HG03575 (cell line): Measurements from ENCODE around the gene PHACTR2.

Experiments
- ATAC-seq: cut with Tn5 transposase; IDR thresholded peaks from one replicate; pipeline ENCODE4 v1.9.1; 2021; ENCODE audit not compliant: unreplicated experiment, insufficient number of reproducible peaks, low FRiP score; ENCODE audit errors: extremely low read depth

The PHACTR2 gene

DNA sequence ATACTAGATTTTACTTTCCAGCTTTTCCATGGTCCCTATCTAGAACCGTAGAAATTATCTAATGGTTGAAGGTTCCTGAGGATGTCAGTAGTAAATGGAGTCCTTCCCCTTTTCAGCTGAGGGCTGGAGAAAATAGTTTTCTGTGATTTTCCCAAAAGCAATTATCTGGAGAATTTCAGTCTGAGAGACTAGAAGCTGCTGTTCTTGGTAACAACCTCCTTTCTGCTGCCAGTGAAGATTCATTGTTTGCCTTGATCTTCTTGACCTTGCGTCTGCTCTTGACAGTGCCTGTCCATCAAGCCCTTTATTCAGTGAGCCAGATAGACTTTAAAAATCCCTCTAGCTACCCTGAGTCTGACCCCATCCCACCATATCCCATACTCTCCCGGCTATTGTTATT, 73.1 kb downstream of the PHACTR2 start:
- no peak for ATAC-seq

- ATAC-seq: no peak
Observed at GRCh38 chr6:143752459-143752858, 74.7 kb downstream of the PHACTR2 start.

DNA sequence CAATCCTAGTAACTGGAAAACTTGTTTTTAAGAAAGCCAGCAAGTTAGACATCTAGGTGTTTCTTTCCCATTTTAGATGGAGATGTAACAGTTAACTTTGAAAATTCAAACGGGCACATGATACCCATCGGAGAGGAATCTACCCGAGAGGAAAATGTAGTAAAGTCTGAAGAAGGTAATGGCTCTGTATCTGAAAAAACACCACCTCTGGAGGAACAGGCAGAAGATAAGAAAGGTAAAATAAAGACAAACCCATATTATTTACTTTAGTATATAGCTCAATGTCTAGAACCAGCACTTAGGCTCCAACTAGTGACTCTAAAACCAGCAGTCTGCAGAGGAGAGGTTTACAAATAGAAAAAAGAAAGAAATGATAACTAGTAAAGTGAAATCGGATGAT, 75.9 kb downstream of the PHACTR2 start:
- ATAC-seq: no peak

- no peak for ATAC-seq
Observed at GRCh38 chr6:143754204-143754603, 76.4 kb downstream of the PHACTR2 start.

- ATAC-seq: no peak
Observed at GRCh38 chr6:143755301-143755744, 77.6 kb downstream of the PHACTR2 start.

- ATAC-seq: no peak
Observed at GRCh38 chr6:143757346-143757832, 79.6 kb downstream of the PHACTR2 start.

GRCh38 chr6:143758551-143758950, 80.8 kb downstream of the PHACTR2 start:
- no peak for ATAC-seq

DNA sequence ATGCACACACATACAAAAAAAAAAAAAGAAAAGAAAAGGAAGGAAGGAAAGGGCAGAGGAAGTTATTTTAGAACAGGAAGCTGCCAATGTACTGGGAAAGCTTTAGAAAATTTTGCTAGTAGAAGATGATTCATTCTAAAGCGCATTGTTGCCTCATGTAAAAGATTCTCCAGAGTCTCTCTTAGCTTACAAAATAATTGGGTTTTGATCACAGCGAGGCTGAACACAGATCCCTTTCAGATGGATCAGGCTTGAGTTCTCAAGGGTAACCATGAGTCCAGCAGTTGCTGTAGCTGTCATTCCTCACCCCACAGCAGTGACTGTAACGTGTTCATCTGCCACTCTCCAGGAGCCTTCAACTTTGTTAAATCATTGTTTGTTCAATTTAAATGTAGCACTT, 81.9 kb downstream of the PHACTR2 start:
- ATAC-seq: no peak

- ATAC-seq: no peak
Observed at GRCh38 chr6:143761074-143761473, 83.3 kb downstream of the PHACTR2 start.

- ATAC-seq: no peak
Observed at GRCh38 chr6:143762126-143762525, 84.4 kb downstream of the PHACTR2 start.

GRCh38 chr6:143765422-143766184, 87.8 kb downstream of the PHACTR2 start:
- ATAC-seq: no peak

GRCh38 chr6:143766185-143766553, 88.4 kb downstream of the PHACTR2 start:
- no peak for ATAC-seq

DNA sequence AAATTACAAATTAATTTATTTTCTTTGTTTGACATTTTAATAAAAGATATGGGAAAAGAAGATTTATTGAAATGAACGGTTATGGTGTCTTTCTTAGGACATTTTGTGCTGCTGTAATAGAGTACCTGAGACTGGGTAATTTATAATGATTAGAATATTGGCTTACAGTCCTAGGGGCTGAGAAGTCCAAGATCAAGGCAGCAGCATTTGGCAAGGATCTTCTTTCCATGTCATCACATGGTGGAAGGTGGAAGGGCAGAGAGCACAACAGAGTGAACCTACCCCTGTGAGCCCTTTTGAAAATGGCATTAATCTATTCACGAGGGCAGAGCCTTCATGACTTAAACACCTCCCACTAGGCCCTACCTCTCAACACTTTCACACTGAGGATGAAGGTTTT, 89.7 kb downstream of the PHACTR2 start:
- ATAC-seq: no peak

GRCh38 chr6:143772116-143773086, 94.6 kb downstream of the PHACTR2 start:
- no peak for ATAC-seq

GRCh38 chr6:143773506-143774150, 95.9 kb downstream of the PHACTR2 start:
- ATAC-seq: no peak

GRCh38 chr6:143774347-143774746, 96.6 kb downstream of the PHACTR2 start:
- no peak for ATAC-seq

- ATAC-seq: no peak
Observed at GRCh38 chr6:143775336-143775735, 97.6 kb downstream of the PHACTR2 start.

DNA sequence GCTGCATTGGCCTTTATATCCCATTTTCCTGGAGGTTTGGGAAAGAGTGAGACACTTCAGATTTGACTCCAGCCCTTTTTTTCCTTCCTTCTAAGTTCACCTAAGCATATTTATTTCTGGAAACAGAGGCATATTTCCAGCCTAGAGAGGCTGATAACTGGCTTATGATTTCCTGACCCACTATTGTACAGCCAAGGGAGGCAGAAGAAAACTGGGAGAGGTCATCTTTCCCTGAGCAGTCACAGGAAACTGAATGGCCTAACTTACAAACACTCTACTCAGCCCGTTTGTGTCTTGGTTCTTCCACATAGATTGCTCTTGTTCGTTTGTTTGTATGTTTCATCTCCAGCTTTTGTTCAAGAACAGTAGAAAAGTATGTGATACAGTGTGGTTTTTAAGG, 101.2 kb downstream of the PHACTR2 start:
- no peak for ATAC-seq

GRCh38 chr6:143782481-143782880, 104.7 kb downstream of the PHACTR2 start:
- no peak for ATAC-seq
